Panc1 (cell line): ENCODE measurements around the gene MOB1B. TPM values are rescaled to one million over a fixed set of nuclear protein-coding genes. Genes with fewer than 3 reads are reported as not detected.

Experiments used
- ATAC-seq: fragments of 200-7000 bp; cut with Tn5 transposase; 2 replicates; pipeline ENCODE4 v1.9.1; 2020; ENCODE audit warnings: mild to moderate bottlenecking, moderate library complexity
- BruUV-seq: library from RNA; stranded (reverse); fragments of 400-500 nt; replicated peaks from 2 replicates; lab custom pipeline; 2021; lab: Mats Ljungman, UMichigan
- CTCF ChIA-PET: fragments of 300-600 bp; sonication (Branson Sonifier 250); formaldehyde crosslinking; loops from one replicate; lab custom pipeline; 2022; ENCODE audit warnings: antibody characterized with exemption; lab: Charles Lee
- POLR2A ChIA-PET: fragments of 300-600 bp; sonication (Branson Sonifier 250); formaldehyde crosslinking; loops from one replicate; lab custom pipeline; 2022; ENCODE audit warnings: antibody characterized with exemption; lab: Charles Lee
- DNase-seq: peaks from one replicate; pipeline ENCODE4 v3.0.0-alpha.2; 2010; ENCODE audit warnings: low read depth, low spot score
- H3K27ac ChIP-seq: 2 replicates; pipeline ENCODE4 v1.5.1; 2011; ENCODE audit warnings: mild to moderate bottlenecking, low read length, inconsistent platforms
- H3K27me3 ChIP-seq: fragments of 200-500 bp; sonication (Bioruptor generic); 2 replicates; pipeline ENCODE4 v1.6.0; 2014; ENCODE audit warnings: low read length, inconsistent platforms; ENCODE audit not compliant: control insufficient read depth, insufficient read depth
- H3K36me3 ChIP-seq: fragments of 200-500 bp; sonication (Bioruptor generic); 2 replicates; pipeline ENCODE4 v1.5.1; 2014; ENCODE audit warnings: inconsistent platforms, mild to moderate bottlenecking, low read length, moderate library complexity; ENCODE audit not compliant: control insufficient read depth, insufficient read depth
- H3K4me1 ChIP-seq: 2 replicates; pipeline ENCODE4 v1.5.1; 2011; ENCODE audit warnings: inconsistent platforms, mild to moderate bottlenecking, low read length, moderate library complexity; ENCODE audit not compliant: control insufficient read depth, insufficient read depth
- H3K4me3 ChIP-seq, 2 experiments: 2 replicates each; pipeline ENCODE4 v1.5.1; 2011 to 2012; ENCODE audit warnings: low read depth in 2 of 2, low read length in 2 of 2, mild to moderate bottlenecking in 2 of 2, inconsistent platforms in 1 of 2, moderate library complexity in 1 of 2
- H3K9me3 ChIP-seq: fragments of 200-500 bp; sonication (Bioruptor generic); 2 replicates; pipeline ENCODE4 v1.5.1; 2014; ENCODE audit warnings: low read depth, mild to moderate bottlenecking, inconsistent platforms, low read length, moderate library complexity; ENCODE audit not compliant: control insufficient read depth, insufficient read depth
- POLR2AphosphoS5 ChIP-seq: IDR thresholded peaks from 2 replicates; pipeline ENCODE4 v1.6.1; 2012; ENCODE audit warnings: mild to moderate bottlenecking, low read depth, low read length, moderate library complexity
- SIN3A ChIP-seq: IDR thresholded peaks from 2 replicates; pipeline ENCODE4 v1.6.1; 2012; ENCODE audit warnings: low read depth, mild to moderate bottlenecking, low read length, moderate library complexity, borderline replicate concordance; ENCODE audit not compliant: insufficient read depth
- TCF7L2 ChIP-seq: IDR thresholded peaks from 2 replicates; pipeline ENCODE4 v1.6.1; 2011; ENCODE audit warnings: mild to moderate bottlenecking, low read depth, low read length, inconsistent platforms
- in situ Hi-C: cut with HindIII; loops from 2 replicates; pipeline ENCODE4 v1.10.0; 2016; ENCODE audit warnings: low sequenced_read_pairs, low pct_unique_long_range_greater_than_20kb
- intact Hi-C: fragments of 100-400 bp; cut with micrococcal nuclease; formaldehyde crosslinking; loops from one replicate; pipeline ENCODE4 v1.10.0; 2022; ENCODE audit not compliant: unreplicated experiment
- total RNA-seq: library from RNA; stranded (reverse); gene quantifications from one replicate; pipeline ENCODE4 v1.2.1, GENCODE V29; 2021; ENCODE audit not compliant: unreplicated experiment
- TF ChIP-seq, protein P1 (sequence below): fragments of 450-650 bp; IDR thresholded peaks from 2 replicates; pipeline ENCODE4 v1.5.1; 2017; ENCODE audit warnings: mild to moderate bottlenecking
- TF ChIP-seq, protein P2 (sequence below), 2 experiments: IDR thresholded peaks; 2 replicates each; pipeline ENCODE4 v1.6.1; 2011 to 2012; ENCODE audit warnings: low read depth in 2 of 2, control low read depth in 1 of 2, low read length in 1 of 2, mild to moderate bottlenecking in 1 of 2, moderate library complexity in 1 of 2; ENCODE audit not compliant: insufficient read depth in 1 of 2

The MOB1B gene
- total RNA-seq, 1 experiment from 2014 or later: 20.1 TPM

- BruUV-seq: no TSS peak
- no peaks in the 10 kb centered on the region for H3K27me3 ChIP-seq
- no peaks in the 10 kb centered on the region for H3K4me1 ChIP-seq
- TF ChIP-seq TCF7L2 (no peak), POLR2AphosphoS5 (no peak), SIN3A (no peak)
- TF ChIP-seq, protein P1, sequence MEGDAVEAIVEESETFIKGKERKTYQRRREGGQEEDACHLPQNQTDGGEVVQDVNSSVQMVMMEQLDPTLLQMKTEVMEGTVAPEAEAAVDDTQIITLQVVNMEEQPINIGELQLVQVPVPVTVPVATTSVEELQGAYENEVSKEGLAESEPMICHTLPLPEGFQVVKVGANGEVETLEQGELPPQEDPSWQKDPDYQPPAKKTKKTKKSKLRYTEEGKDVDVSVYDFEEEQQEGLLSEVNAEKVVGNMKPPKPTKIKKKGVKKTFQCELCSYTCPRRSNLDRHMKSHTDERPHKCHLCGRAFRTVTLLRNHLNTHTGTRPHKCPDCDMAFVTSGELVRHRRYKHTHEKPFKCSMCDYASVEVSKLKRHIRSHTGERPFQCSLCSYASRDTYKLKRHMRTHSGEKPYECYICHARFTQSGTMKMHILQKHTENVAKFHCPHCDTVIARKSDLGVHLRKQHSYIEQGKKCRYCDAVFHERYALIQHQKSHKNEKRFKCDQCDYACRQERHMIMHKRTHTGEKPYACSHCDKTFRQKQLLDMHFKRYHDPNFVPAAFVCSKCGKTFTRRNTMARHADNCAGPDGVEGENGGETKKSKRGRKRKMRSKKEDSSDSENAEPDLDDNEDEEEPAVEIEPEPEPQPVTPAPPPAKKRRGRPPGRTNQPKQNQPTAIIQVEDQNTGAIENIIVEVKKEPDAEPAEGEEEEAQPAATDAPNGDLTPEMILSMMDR: no peak
- TF ChIP-seq, protein P2, sequence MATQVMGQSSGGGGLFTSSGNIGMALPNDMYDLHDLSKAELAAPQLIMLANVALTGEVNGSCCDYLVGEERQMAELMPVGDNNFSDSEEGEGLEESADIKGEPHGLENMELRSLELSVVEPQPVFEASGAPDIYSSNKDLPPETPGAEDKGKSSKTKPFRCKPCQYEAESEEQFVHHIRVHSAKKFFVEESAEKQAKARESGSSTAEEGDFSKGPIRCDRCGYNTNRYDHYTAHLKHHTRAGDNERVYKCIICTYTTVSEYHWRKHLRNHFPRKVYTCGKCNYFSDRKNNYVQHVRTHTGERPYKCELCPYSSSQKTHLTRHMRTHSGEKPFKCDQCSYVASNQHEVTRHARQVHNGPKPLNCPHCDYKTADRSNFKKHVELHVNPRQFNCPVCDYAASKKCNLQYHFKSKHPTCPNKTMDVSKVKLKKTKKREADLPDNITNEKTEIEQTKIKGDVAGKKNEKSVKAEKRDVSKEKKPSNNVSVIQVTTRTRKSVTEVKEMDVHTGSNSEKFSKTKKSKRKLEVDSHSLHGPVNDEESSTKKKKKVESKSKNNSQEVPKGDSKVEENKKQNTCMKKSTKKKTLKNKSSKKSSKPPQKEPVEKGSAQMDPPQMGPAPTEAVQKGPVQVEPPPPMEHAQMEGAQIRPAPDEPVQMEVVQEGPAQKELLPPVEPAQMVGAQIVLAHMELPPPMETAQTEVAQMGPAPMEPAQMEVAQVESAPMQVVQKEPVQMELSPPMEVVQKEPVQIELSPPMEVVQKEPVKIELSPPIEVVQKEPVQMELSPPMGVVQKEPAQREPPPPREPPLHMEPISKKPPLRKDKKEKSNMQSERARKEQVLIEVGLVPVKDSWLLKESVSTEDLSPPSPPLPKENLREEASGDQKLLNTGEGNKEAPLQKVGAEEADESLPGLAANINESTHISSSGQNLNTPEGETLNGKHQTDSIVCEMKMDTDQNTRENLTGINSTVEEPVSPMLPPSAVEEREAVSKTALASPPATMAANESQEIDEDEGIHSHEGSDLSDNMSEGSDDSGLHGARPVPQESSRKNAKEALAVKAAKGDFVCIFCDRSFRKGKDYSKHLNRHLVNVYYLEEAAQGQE (IDR thresholded peaks at IDR 0.05; ENCODE audit: insufficient read depth in 1 of 2, low read depth in 2 of 2, low read length in 1 of 2): no peak
- H3K9me3 ChIP-seq: no peaks in the 10 kb centered on the region
- in situ Hi-C loops (no loop called here), intact Hi-C loops (no loop called here)
- DNase-seq (no peak), ATAC-seq (no peak)
- H3K4me3 ChIP-seq: no peak overlapping the region
- ChIA-PET CTCF (no interaction called here), POLR2A (no interaction called here)
- H3K36me3 ChIP-seq: no peaks in the 10 kb centered on the region
- H3K27ac ChIP-seq: no peak overlapping the region
Measured at GRCh38 chr4:70969076-70969475, 66.9 kb downstream of the MOB1B start.

- CTCF ChIA-PET: no interaction called here
- DNase-seq (no peak), ATAC-seq (no peak)
- H3K4me1 ChIP-seq: no peaks in the 10 kb centered on the region
- in situ Hi-C loops: no loop called here
- H3K27ac ChIP-seq: no peak overlapping the region
- POLR2A ChIA-PET: no interaction called here
- intact Hi-C loops: no loop called here
- no TSS peak for BruUV-seq
- no peak for TF ChIP-seq SIN3A
- TF ChIP-seq TCF7L2: no peak
- TF ChIP-seq, protein P2 (IDR thresholded peaks at IDR 0.05; ENCODE audit: insufficient read depth in 1 of 2, low read depth in 2 of 2, low read length in 1 of 2): no peak
- H3K4me3 ChIP-seq: no peak overlapping the region
- H3K36me3 ChIP-seq: peaks cover 9% of the 10 kb centered on the region
- H3K9me3 ChIP-seq: no peaks in the 10 kb centered on the region
- H3K27me3 ChIP-seq: no peaks in the 10 kb centered on the region
Measured at GRCh38 chr4:70976252-70976651, 74.1 kb downstream of the MOB1B start.
